Kidney epithelial cell (primary cell): ENCODE results near the gene BEND7. TPM values are rescaled to one million over a fixed set of nuclear protein-coding genes. Genes with fewer than 3 reads are reported as not detected.

Source experiments
- DNase-seq: peaks from one replicate; pipeline ENCODE4 v3.0.0-alpha.2; 2010; ENCODE audit warnings: low read depth
- H3K27me3 ChIP-seq: 2 replicates; pipeline ENCODE4 v1.6.0; 2011; ENCODE audit warnings: low read length; ENCODE audit not compliant: control insufficient read depth, insufficient read depth
- H3K36me3 ChIP-seq: 2 replicates; pipeline ENCODE4 v1.5.1; 2011; ENCODE audit warnings: low read length; ENCODE audit not compliant: control insufficient read depth, insufficient read depth
- H3K4me3 ChIP-seq: 2 replicates; pipeline ENCODE4 v1.5.1; 2011; ENCODE audit warnings: low read depth, mild to moderate bottlenecking, control low read depth, low read length
- total RNA-seq: library from RNA; depleted of rRNA; stranded (reverse); fragments of >200 nt; gene quantifications from 2 replicates; pipeline ENCODE4 v1.2.3, GENCODE V29; 2015
- TF ChIP-seq, protein P1 (sequence below): IDR thresholded peaks from 2 replicates; pipeline ENCODE4 v1.5.1; 2011; ENCODE audit warnings: mild to moderate bottlenecking, moderate library complexity, low read length, control low read depth, inconsistent platforms; ENCODE audit not compliant: insufficient read depth, poor library complexity, severe bottlenecking

BEND7 gene
- total RNA-seq, 1 donor from 2014 or later, result 31.5 TPM

- no peaks in the 10 kb centered on the region for H3K36me3 ChIP-seq
- TF ChIP-seq, protein P1, sequence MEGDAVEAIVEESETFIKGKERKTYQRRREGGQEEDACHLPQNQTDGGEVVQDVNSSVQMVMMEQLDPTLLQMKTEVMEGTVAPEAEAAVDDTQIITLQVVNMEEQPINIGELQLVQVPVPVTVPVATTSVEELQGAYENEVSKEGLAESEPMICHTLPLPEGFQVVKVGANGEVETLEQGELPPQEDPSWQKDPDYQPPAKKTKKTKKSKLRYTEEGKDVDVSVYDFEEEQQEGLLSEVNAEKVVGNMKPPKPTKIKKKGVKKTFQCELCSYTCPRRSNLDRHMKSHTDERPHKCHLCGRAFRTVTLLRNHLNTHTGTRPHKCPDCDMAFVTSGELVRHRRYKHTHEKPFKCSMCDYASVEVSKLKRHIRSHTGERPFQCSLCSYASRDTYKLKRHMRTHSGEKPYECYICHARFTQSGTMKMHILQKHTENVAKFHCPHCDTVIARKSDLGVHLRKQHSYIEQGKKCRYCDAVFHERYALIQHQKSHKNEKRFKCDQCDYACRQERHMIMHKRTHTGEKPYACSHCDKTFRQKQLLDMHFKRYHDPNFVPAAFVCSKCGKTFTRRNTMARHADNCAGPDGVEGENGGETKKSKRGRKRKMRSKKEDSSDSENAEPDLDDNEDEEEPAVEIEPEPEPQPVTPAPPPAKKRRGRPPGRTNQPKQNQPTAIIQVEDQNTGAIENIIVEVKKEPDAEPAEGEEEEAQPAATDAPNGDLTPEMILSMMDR, result no peak
- no peaks in the 10 kb centered on the region for H3K27me3 ChIP-seq
- DNase-seq, result no peak
- no peak overlapping the region for H3K4me3 ChIP-seq
These were observed 31.9 kb downstream of the BEND7 start for GRCh38 chr10:13496931-13497330.

GRCh38 chr10:13496164-13496563 lies 32.6 kb downstream of the BEND7 start:
- H3K4me3 ChIP-seq, result no peak overlapping the region
- TF ChIP-seq, protein P1, result no peak
- DNase-seq, result no peak
- no peaks in the 10 kb centered on the region for H3K27me3 ChIP-seq
- H3K36me3 ChIP-seq, result no peaks in the 10 kb centered on the region

- no peak for DNase-seq
- Histone ChIP-seq H3K27me3 (no peaks in the 10 kb centered on the region), H3K36me3 (no peaks in the 10 kb centered on the region), H3K4me3 (no peak overlapping the region)
- TF ChIP-seq, protein P1, result no peak
These were observed 36.2 kb downstream of the BEND7 start for GRCh38 chr10:13492493-13493180.

DNA sequence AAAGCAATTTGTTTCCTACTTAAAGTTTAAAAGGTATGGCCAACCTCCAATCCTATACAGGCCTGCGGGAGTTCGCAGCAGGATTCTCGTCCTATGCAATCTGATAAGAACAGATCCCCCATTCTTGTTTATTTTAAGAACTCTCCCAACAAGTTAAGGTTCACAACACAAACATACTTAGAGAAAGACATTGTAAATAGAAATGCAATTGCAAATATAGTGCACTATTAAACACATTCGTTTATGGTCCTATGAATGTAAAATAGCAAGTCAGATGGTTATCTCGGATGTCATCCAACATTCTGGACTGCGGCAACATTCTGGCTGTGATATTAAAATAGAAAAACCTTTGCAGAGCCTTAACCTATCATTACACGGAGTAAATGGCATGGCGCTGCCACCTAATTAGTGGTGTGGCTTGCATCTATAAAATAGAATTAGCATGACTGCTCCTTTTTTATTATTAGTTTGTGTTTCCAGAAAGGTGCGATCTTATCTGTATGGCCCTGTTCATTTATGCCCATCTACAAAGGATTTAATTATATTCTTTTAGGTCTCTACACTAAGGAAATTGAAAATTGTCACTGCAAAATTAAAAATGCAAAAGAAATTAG lies 37.0 kb downstream of the BEND7 start:
- no peak for DNase-seq
- TF ChIP-seq, protein P1, result no peak
- Histone ChIP-seq H3K27me3 (no peaks in the 10 kb centered on the region), H3K36me3 (no peaks in the 10 kb centered on the region), H3K4me3 (no peak overlapping the region)

DNA sequence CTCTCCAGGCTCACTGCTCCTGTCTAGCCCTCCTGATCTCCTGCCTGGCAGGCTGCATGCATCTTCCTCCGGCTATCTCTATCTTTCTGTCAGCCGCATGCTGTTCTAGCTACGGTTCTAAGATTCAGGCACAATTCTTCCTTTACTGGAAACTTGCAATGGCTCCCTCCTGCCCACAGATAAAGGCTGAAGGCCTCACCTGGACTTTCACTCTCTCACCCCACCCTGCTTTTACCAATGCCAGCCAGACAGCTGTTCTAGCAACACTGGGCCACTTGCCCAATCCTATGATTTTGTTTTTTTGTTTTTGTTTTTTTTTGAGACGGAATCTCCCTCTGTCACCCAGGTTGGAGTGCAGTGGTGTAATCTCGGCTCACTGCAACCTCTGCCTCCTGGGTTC lies 38.3 kb downstream of the BEND7 start:
- DNase-seq, result no peak
- Histone ChIP-seq H3K36me3 (no peaks in the 10 kb centered on the region), H3K4me3 (no peak overlapping the region), H3K27me3 (no peaks in the 10 kb centered on the region)
- TF ChIP-seq, protein P1, result no peak

- DNase-seq, result no peak
- Histone ChIP-seq H3K4me3 (no peak overlapping the region), H3K36me3 (no peaks in the 10 kb centered on the region), H3K27me3 (no peaks in the 10 kb centered on the region)
- TF ChIP-seq, protein P1, result no peak
These were observed 39.7 kb downstream of the BEND7 start for GRCh38 chr10:13489035-13489599.
